Panc1 (cell line): Measurements from ENCODE around the gene PIK3R5. TPM values are rescaled to one million over a fixed set of nuclear protein-coding genes. Genes with fewer than 3 reads are reported as not detected.

Experiments
- ATAC-seq: fragments of 200-7000 bp; cut with Tn5 transposase; 2 replicates; pipeline ENCODE4 v1.9.1; 2020; ENCODE audit warnings: mild to moderate bottlenecking, moderate library complexity
- BruUV-seq: library from RNA; stranded (reverse); fragments of 400-500 nt; replicated peaks from 2 replicates; lab custom pipeline; 2021; lab: Mats Ljungman, UMichigan
- CTCF ChIA-PET: fragments of 300-600 bp; sonication (Branson Sonifier 250); formaldehyde crosslinking; loops from one replicate; lab custom pipeline; 2022; ENCODE audit warnings: antibody characterized with exemption; lab: Charles Lee
- POLR2A ChIA-PET: fragments of 300-600 bp; sonication (Branson Sonifier 250); formaldehyde crosslinking; loops from one replicate; lab custom pipeline; 2022; ENCODE audit warnings: antibody characterized with exemption; lab: Charles Lee
- DNase-seq: peaks from one replicate; pipeline ENCODE4 v3.0.0-alpha.2; 2010; ENCODE audit warnings: low read depth, low spot score
- H3K27ac ChIP-seq: 2 replicates; pipeline ENCODE4 v1.5.1; 2011; ENCODE audit warnings: mild to moderate bottlenecking, low read length, inconsistent platforms
- H3K27me3 ChIP-seq: fragments of 200-500 bp; sonication (Bioruptor generic); 2 replicates; pipeline ENCODE4 v1.6.0; 2014; ENCODE audit warnings: low read length, inconsistent platforms; ENCODE audit not compliant: control insufficient read depth, insufficient read depth
- H3K36me3 ChIP-seq: fragments of 200-500 bp; sonication (Bioruptor generic); 2 replicates; pipeline ENCODE4 v1.5.1; 2014; ENCODE audit warnings: inconsistent platforms, mild to moderate bottlenecking, low read length, moderate library complexity; ENCODE audit not compliant: control insufficient read depth, insufficient read depth
- H3K4me1 ChIP-seq: 2 replicates; pipeline ENCODE4 v1.5.1; 2011; ENCODE audit warnings: inconsistent platforms, mild to moderate bottlenecking, low read length, moderate library complexity; ENCODE audit not compliant: control insufficient read depth, insufficient read depth
- H3K4me3 ChIP-seq, 2 experiments: 2 replicates each; pipeline ENCODE4 v1.5.1; 2011 to 2012; ENCODE audit warnings: low read depth in 2 of 2, low read length in 2 of 2, mild to moderate bottlenecking in 2 of 2, inconsistent platforms in 1 of 2, moderate library complexity in 1 of 2
- H3K9me3 ChIP-seq: fragments of 200-500 bp; sonication (Bioruptor generic); 2 replicates; pipeline ENCODE4 v1.5.1; 2014; ENCODE audit warnings: low read depth, mild to moderate bottlenecking, inconsistent platforms, low read length, moderate library complexity; ENCODE audit not compliant: control insufficient read depth, insufficient read depth
- CTCF ChIP-seq: fragments of 450-650 bp; IDR thresholded peaks from 2 replicates; pipeline ENCODE4 v1.5.1; 2017; ENCODE audit warnings: mild to moderate bottlenecking
- POLR2AphosphoS5 ChIP-seq: IDR thresholded peaks from 2 replicates; pipeline ENCODE4 v1.6.1; 2012; ENCODE audit warnings: mild to moderate bottlenecking, low read depth, low read length, moderate library complexity
- REST ChIP-seq, 2 experiments: IDR thresholded peaks; 2 replicates each; pipeline ENCODE4 v1.6.1; 2011 to 2012; ENCODE audit warnings: low read depth in 2 of 2, control low read depth in 1 of 2, low read length in 1 of 2, mild to moderate bottlenecking in 1 of 2, moderate library complexity in 1 of 2; ENCODE audit not compliant: insufficient read depth in 1 of 2
- SIN3A ChIP-seq: IDR thresholded peaks from 2 replicates; pipeline ENCODE4 v1.6.1; 2012; ENCODE audit warnings: low read depth, mild to moderate bottlenecking, low read length, moderate library complexity, borderline replicate concordance; ENCODE audit not compliant: insufficient read depth
- TCF7L2 ChIP-seq: IDR thresholded peaks from 2 replicates; pipeline ENCODE4 v1.6.1; 2011; ENCODE audit warnings: mild to moderate bottlenecking, low read depth, low read length, inconsistent platforms
- in situ Hi-C: cut with HindIII; loops from 2 replicates; pipeline ENCODE4 v1.10.0; 2016; ENCODE audit warnings: low sequenced_read_pairs, low pct_unique_long_range_greater_than_20kb
- intact Hi-C: fragments of 100-400 bp; cut with micrococcal nuclease; formaldehyde crosslinking; loops from one replicate; pipeline ENCODE4 v1.10.0; 2022; ENCODE audit not compliant: unreplicated experiment
- total RNA-seq: library from RNA; stranded (reverse); gene quantifications from one replicate; pipeline ENCODE4 v1.2.1, GENCODE V29; 2021; ENCODE audit not compliant: unreplicated experiment

PIK3R5 gene
- total RNA-seq, 1 experiment from 2014 or later: 0.15 TPM

- no peak for ATAC-seq
- in situ Hi-C loops: no loop called here
- H3K27me3 ChIP-seq: no peaks in the 10 kb centered on the region
- ChIA-PET POLR2A (no interaction called here), CTCF (no interaction called here)
- TF ChIP-seq SIN3A (no peak), REST (IDR thresholded peaks at IDR 0.05; ENCODE audit: insufficient read depth in 1 of 2, low read depth in 2 of 2, low read length in 1 of 2) (no peak), CTCF (no peak), TCF7L2 (no peak), POLR2AphosphoS5 (no peak)
- no peaks in the 10 kb centered on the region for H3K36me3 ChIP-seq
- intact Hi-C loops: no loop called here
- no TSS peak for BruUV-seq
- no peaks in the 10 kb centered on the region for H3K9me3 ChIP-seq
- no peak overlapping the region for H3K27ac ChIP-seq
- H3K4me3 ChIP-seq: no peak overlapping the region
- H3K4me1 ChIP-seq: no peaks in the 10 kb centered on the region
- DNase-seq: no peak
These were observed 126.9 kb downstream of the PIK3R5 start for GRCh38 chr17:8838551-8839095.

DNA sequence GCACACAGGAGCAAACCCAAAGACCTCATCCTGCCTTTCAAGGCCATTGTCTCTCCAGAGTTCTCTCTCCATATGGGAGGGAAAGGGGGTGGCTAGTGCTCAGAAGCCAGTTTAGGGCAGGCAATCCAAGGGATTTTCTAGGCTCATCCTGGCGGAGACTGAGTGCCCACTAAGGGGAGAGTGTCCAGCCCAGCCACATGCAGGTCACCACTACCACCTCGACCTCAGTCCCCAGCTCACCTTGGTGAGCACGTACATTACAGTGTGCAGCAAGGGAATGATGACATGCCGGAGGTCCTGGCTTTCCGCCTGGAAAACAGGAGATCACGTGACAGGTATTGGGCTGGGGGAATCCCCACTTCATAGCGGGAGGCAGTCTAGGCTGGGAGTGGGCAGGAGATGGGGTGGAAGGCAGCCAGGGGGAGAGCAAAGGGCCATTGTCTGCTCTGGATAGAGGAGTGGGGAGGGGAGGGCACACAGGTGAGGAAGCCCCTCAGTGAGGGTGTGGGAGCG lies 127.9 kb downstream of the PIK3R5 start:
- no peak overlapping the region for H3K4me3 ChIP-seq
- intact Hi-C loops (no loop called here), in situ Hi-C loops (no loop called here)
- CTCF ChIA-PET: no interaction called here
- no peak overlapping the region for H3K27ac ChIP-seq
- H3K27me3 ChIP-seq: no peaks in the 10 kb centered on the region
- POLR2A ChIA-PET: no interaction called here
- ATAC-seq: no peak
- no peaks in the 10 kb centered on the region for H3K36me3 ChIP-seq
- no peak for DNase-seq
- no TSS peak for BruUV-seq
- H3K9me3 ChIP-seq: no peaks in the 10 kb centered on the region
- TF ChIP-seq TCF7L2: no peak
- no peak for TF ChIP-seq CTCF
- TF ChIP-seq SIN3A: no peak
- no peak for TF ChIP-seq REST (IDR thresholded peaks at IDR 0.05; ENCODE audit: insufficient read depth in 1 of 2, low read depth in 2 of 2, low read length in 1 of 2)
- TF ChIP-seq POLR2AphosphoS5: no peak
- no peaks in the 10 kb centered on the region for H3K4me1 ChIP-seq
